Neural cell (in vitro differentiated cells): ENCODE results near the gene PRUNE2. TPM values are rescaled to one million over a fixed set of nuclear protein-coding genes. Genes with fewer than 3 reads are reported as not detected.

Experiments used
- H2AFZ ChIP-seq: fragments of 200-600, 300-800 bp; sonication (generic), shearing (Covaris generic); 2 replicates; pipeline ENCODE4 v1.6.0; 2014; ENCODE audit warnings: low read depth, mild to moderate bottlenecking, antibody characterized with exemption, low read length, moderate library complexity
- H3F3A ChIP-seq: fragments of 200-600 bp; shearing (Covaris generic); 2 replicates; pipeline ENCODE4 v1.6.1; 2016; ENCODE audit warnings: mild to moderate bottlenecking, moderate library complexity, mixed read lengths, antibody characterized with exemption, low read length; ENCODE audit not compliant: insufficient read depth, poor library complexity, severe bottlenecking
- H3K27ac ChIP-seq: fragments of 200-600, 300-800 bp; sonication (generic), shearing (Covaris generic); 2 replicates; pipeline ENCODE4 v1.5.1; 2014; ENCODE audit warnings: mild to moderate bottlenecking, low read length, moderate library complexity
- H3K27me3 ChIP-seq: fragments of 300-800, 200-600 bp; sonication (generic), shearing (Covaris generic); 2 replicates; pipeline ENCODE4 v1.6.0; 2014; ENCODE audit warnings: mild to moderate bottlenecking, low read depth, low read length, moderate library complexity; ENCODE audit not compliant: insufficient read depth
- H3K36me3 ChIP-seq: fragments of 300-800, 200-600 bp; sonication (generic), shearing (Covaris generic); 2 replicates; pipeline ENCODE4 v1.5.1; 2014; ENCODE audit warnings: mild to moderate bottlenecking, antibody characterized with exemption, low read length, moderate library complexity; ENCODE audit not compliant: insufficient read depth
- H3K4me2 ChIP-seq: fragments of 300-800, 200-600 bp; sonication (generic), shearing (Covaris generic); 2 replicates; pipeline ENCODE4 v1.6.0; 2014; ENCODE audit warnings: mild to moderate bottlenecking, low read length
- H3K4me3 ChIP-seq: fragments of 300-800, 200-600 bp; sonication (generic), shearing (Covaris generic); 2 replicates; pipeline ENCODE4 v1.5.1; 2014; ENCODE audit warnings: mild to moderate bottlenecking, low read length, moderate library complexity
- H3K79me2 ChIP-seq: fragments of 200-600 bp; shearing (Covaris generic); replicated peaks from 2 replicates; pipeline ENCODE4 v1.6.0; 2014; ENCODE audit warnings: mild to moderate bottlenecking, low read length, moderate library complexity; ENCODE audit not compliant: insufficient read depth
- H3K9ac ChIP-seq: fragments of 300-800, 200-600 bp; sonication (generic), shearing (Covaris generic); 2 replicates; pipeline ENCODE4 v1.6.1; 2016; ENCODE audit warnings: mild to moderate bottlenecking, low read length, mixed read lengths
- H3K9me2 ChIP-seq: fragments of 200-600 bp; shearing (Covaris generic); 2 replicates; pipeline ENCODE4 v1.6.1; 2016; ENCODE audit warnings: mild to moderate bottlenecking, low read length, mixed read lengths; ENCODE audit not compliant: insufficient read depth
- H3K9me3 ChIP-seq: fragments of 200-600, 300-800 bp; sonication (generic), shearing (Covaris generic); 2 replicates; pipeline ENCODE4 v1.6.1; 2016; ENCODE audit warnings: mild to moderate bottlenecking, mixed run types, low read length, moderate library complexity, mixed read lengths
- H4K20me1 ChIP-seq: fragments of 200-600 bp; shearing (Covaris generic); 2 replicates; pipeline ENCODE4 v1.6.1; 2016; ENCODE audit warnings: mild to moderate bottlenecking, mixed run types; ENCODE audit not compliant: insufficient read depth
- CTCF ChIP-seq: fragments of 450-650 bp; IDR thresholded peaks from 2 replicates; pipeline ENCODE4 v1.5.1; 2014; ENCODE audit warnings: antibody characterized with exemption, mild to moderate bottlenecking, moderate library complexity; ENCODE audit not compliant: poor library complexity, severe bottlenecking
- EP300 ChIP-seq: fragments of 450-650 bp; conservative IDR thresholded peaks from 2 replicates; pipeline ENCODE4 v1.6.1; 2014; ENCODE audit warnings: antibody characterized with exemption, mild to moderate bottlenecking, moderate library complexity; ENCODE audit not compliant: poor library complexity, severe bottlenecking
- EZH2 ChIP-seq: fragments of 200-600, 300-800 bp; shearing (Covaris generic), sonication (generic); IDR thresholded peaks from 2 replicates; pipeline ENCODE4 v1.6.1; 2014; ENCODE audit warnings: antibody characterized with exemption, low read length, borderline replicate concordance, mild to moderate bottlenecking; ENCODE audit not compliant: insufficient read depth, poor library complexity, severe bottlenecking
- MXI1 ChIP-seq: fragments of 450-650 bp; conservative IDR thresholded peaks from 2 replicates; pipeline ENCODE4 v1.6.1; 2014; ENCODE audit warnings: antibody characterized with exemption, mild to moderate bottlenecking; ENCODE audit not compliant: poor library complexity, severe bottlenecking
- POLR2AphosphoS5 ChIP-seq: IDR thresholded peaks from 2 replicates; pipeline ENCODE4 v1.6.1; 2012
- RAD21 ChIP-seq: fragments of 450-650 bp; conservative IDR thresholded peaks from 2 replicates; pipeline ENCODE4 v1.6.1; 2014; ENCODE audit warnings: antibody characterized with exemption, mild to moderate bottlenecking, moderate library complexity
- REST ChIP-seq: IDR thresholded peaks from 2 replicates; pipeline ENCODE4 v1.6.1; 2012; ENCODE audit warnings: borderline replicate concordance
- SMC3 ChIP-seq: fragments of 450-650 bp; conservative IDR thresholded peaks from 2 replicates; pipeline ENCODE4 v1.6.1; 2014; ENCODE audit warnings: antibody characterized with exemption, mild to moderate bottlenecking, moderate library complexity; ENCODE audit not compliant: poor library complexity
- TAF1 ChIP-seq: IDR thresholded peaks from 2 replicates; pipeline ENCODE4 v1.6.1; 2012; ENCODE audit warnings: low read depth
- polyA plus RNA-seq: library from polyadenylated mRNA; depleted of rRNA; stranded (reverse); fragments of >200 nt; gene quantifications from 2 replicates; pipeline ENCODE4 v1.2.3, GENCODE V29; 2014

The PRUNE2 gene
- polyA plus RNA-seq, 1 donor from 2014 or later, result 9.7 TPM

GRCh38 chr9:76943054-76943453 lies 37.1 kb upstream of the PRUNE2 start:
- Histone ChIP-seq H3K4me3 (no peak overlapping the region), H3K9ac (no peak overlapping the region), H2AFZ (no peak overlapping the region), H3K9me3 (no peaks in the 10 kb centered on the region), H3K4me2 (no peak overlapping the region), H3K27ac (no peak overlapping the region), H4K20me1 (no peaks in the 10 kb centered on the region), H3K27me3 (no peaks in the 10 kb centered on the region), H3K9me2 (no peaks in the 10 kb centered on the region), H3K36me3 (no peaks in the 10 kb centered on the region), H3K79me2 (no peaks in the 10 kb centered on the region), H3F3A (no peaks in the 10 kb centered on the region)
- TF ChIP-seq REST (no peak), EZH2 (no peak), CTCF (no peak), TAF1 (no peak), POLR2AphosphoS5 (no peak), EP300 (no peak), MXI1 (no peak), RAD21 (no peak), SMC3 (no peak)

- TF ChIP-seq EP300, result no peak
- no peaks in the 10 kb centered on the region for H3K9me2 ChIP-seq
- no peak overlapping the region for H3K9ac ChIP-seq
- no peaks in the 10 kb centered on the region for H4K20me1 ChIP-seq
- no peaks in the 10 kb centered on the region for H3K27me3 ChIP-seq
- no peak overlapping the region for H3K27ac ChIP-seq
- H3K4me3 ChIP-seq, result no peak overlapping the region
- no peaks in the 10 kb centered on the region for H3K36me3 ChIP-seq
- H3K9me3 ChIP-seq, result no peaks in the 10 kb centered on the region
- no peak overlapping the region for H2AFZ ChIP-seq
- H3K4me2 ChIP-seq, result no peak overlapping the region
- H3K79me2 ChIP-seq, result no peaks in the 10 kb centered on the region
- H3F3A ChIP-seq, result no peaks in the 10 kb centered on the region
Measured at GRCh38 chr9:76932757-76933156, 26.8 kb upstream of the PRUNE2 start.

- no peaks in the 10 kb centered on the region for H3K9me3 ChIP-seq
- no peaks in the 10 kb centered on the region for H3K36me3 ChIP-seq
- H3K4me2 ChIP-seq, result no peak overlapping the region
- H2AFZ ChIP-seq, result no peak overlapping the region
- no peak overlapping the region for H3K27ac ChIP-seq
- H4K20me1 ChIP-seq, result no peaks in the 10 kb centered on the region
- no peak overlapping the region for H3K4me3 ChIP-seq
- no peaks in the 10 kb centered on the region for H3K9me2 ChIP-seq
- H3K27me3 ChIP-seq, result no peaks in the 10 kb centered on the region
- no peaks in the 10 kb centered on the region for H3F3A ChIP-seq
- no peak overlapping the region for H3K9ac ChIP-seq
- TF ChIP-seq REST (no peak), TAF1 (no peak), EZH2 (no peak), EP300 (no peak), SMC3 (no peak), CTCF (no peak), RAD21 (no peak), MXI1 (no peak), POLR2AphosphoS5 (no peak)
- no peaks in the 10 kb centered on the region for H3K79me2 ChIP-seq
Measured at GRCh38 chr9:76932265-76932664, 26.4 kb upstream of the PRUNE2 start.
